SK-N-SH treated with all-trans-retinoic acid at 6 μM for 48 hours (cell line): ENCODE data around the gene PHRF1.

Source experiments
- ARNTL ChIP-seq: fragments of 450-650 bp; formaldehyde crosslinking; IDR thresholded peaks from 2 replicates; pipeline ENCODE4 v1.5.0; 2020; ENCODE audit warnings: low read depth, mild to moderate bottlenecking, moderate library complexity, borderline replicate concordance
- BACH2 ChIP-seq: fragments of 250-450 bp; sonication (Bioruptor Pico); IDR thresholded peaks from 2 replicates; pipeline ENCODE4 v1.9.0; 2021; ENCODE audit warnings: mild to moderate bottlenecking, borderline replicate concordance
- CSRNP3 ChIP-seq: fragments of 250-450 bp; sonication (Bioruptor Pico); IDR thresholded peaks from 2 replicates; pipeline ENCODE4 v1.5.1; 2021; ENCODE audit warnings: mild to moderate bottlenecking, moderate library complexity
- OSR1 ChIP-seq: fragments of 250-450 bp; sonication (Bioruptor Pico); IDR thresholded peaks from 2 replicates; pipeline ENCODE4 v1.8.0; 2022; ENCODE audit warnings: moderate library complexity, mild to moderate bottlenecking, inconsistent platforms
- PATZ1 ChIP-seq: fragments of 250-450 bp; sonication (Bioruptor Pico); IDR thresholded peaks from 2 replicates; pipeline ENCODE4 v1.8.0; 2020; ENCODE audit warnings: mild to moderate bottlenecking, moderate library complexity, borderline replicate concordance
- ZC3H10 ChIP-seq: fragments of 250-450 bp; sonication (Bioruptor Pico); IDR thresholded peaks from 2 replicates; pipeline ENCODE4 v1.5.1; 2021; ENCODE audit warnings: mild to moderate bottlenecking, moderate library complexity
- ZNF565 ChIP-seq: fragments of 450-650 bp; formaldehyde crosslinking; conservative IDR thresholded peaks from 2 replicates; pipeline ENCODE4 v1.5.0; 2020; ENCODE audit warnings: low read depth, mild to moderate bottlenecking, moderate library complexity

GRCh38 chr11:605286-606129, 29.2 kb downstream of the PHRF1 start:
- no peak for TF ChIP-seq PATZ1
- no peak for TF ChIP-seq BACH2
- TF ChIP-seq CSRNP3 (CRISPR knock-in tag): no peak
- no peak for TF ChIP-seq ARNTL
- TF ChIP-seq ZNF565 (CRISPR knock-in tag): no peak
- no peak for TF ChIP-seq ZC3H10 (CRISPR knock-in tag)
- no peak for TF ChIP-seq OSR1 (CRISPR knock-in tag)
